WTC11 (cell line): ENCODE measurements around the gene PLLP. TPM values are rescaled to one million over a fixed set of nuclear protein-coding genes. Genes with fewer than 3 reads are reported as not detected.

Experiments used
- ATAC-seq: fragments of 200-7000 bp; cut with Tn5 transposase; 2 replicates; pipeline ENCODE4 v1.10.0; 2021; ENCODE audit warnings: mild to moderate bottlenecking, moderate library complexity
- CTCF ChIA-PET: fragments of 300-600 bp; sonication (Branson Sonifier 250); formaldehyde crosslinking; loops from one replicate; lab custom pipeline; 2021; ENCODE audit warnings: antibody characterized with exemption; lab: Charles Lee
- POLR2A ChIA-PET: fragments of 350-600 bp; sonication (Branson Sonifier 250); formaldehyde crosslinking; loops from one replicate; lab custom pipeline; 2021; ENCODE audit warnings: antibody characterized with exemption; lab: Charles Lee
- DNase-seq: peaks from one replicate; pipeline ENCODE4 v3.0.0; 2021; ENCODE audit warnings: low spot score
- H3K27ac Mint-ChIP-seq: 2 replicates; pipeline ENCODE4 v1.8.0; 2021; ENCODE audit warnings: mixed read lengths
- H3K27me3 Mint-ChIP-seq: 2 replicates; pipeline ENCODE4 v1.8.0; 2021; ENCODE audit warnings: low read depth, mild to moderate bottlenecking, moderate library complexity, mixed read lengths
- H3K36me3 Mint-ChIP-seq: 2 replicates; pipeline ENCODE4 v1.8.0; 2021; ENCODE audit warnings: mixed read lengths
- H3K4me1 Mint-ChIP-seq: 2 replicates; pipeline ENCODE4 v1.8.0; 2022; ENCODE audit warnings: mixed read lengths
- H3K4me3 Mint-ChIP-seq: 2 replicates; pipeline ENCODE4 v1.8.0; 2021; ENCODE audit warnings: mild to moderate bottlenecking, moderate library complexity, mixed read lengths
- H3K9me3 Mint-ChIP-seq: 2 replicates; pipeline ENCODE4 v1.8.0; 2021; ENCODE audit warnings: mixed read lengths
- ATF2 ChIP-seq: sonication (generic); formaldehyde crosslinking; IDR thresholded peaks from 2 replicates; pipeline ENCODE4 v1.8.1; 2022; ENCODE audit warnings: low read depth, missing genetic modification reagents, borderline replicate concordance
- ELF4 ChIP-seq: sonication (generic); formaldehyde crosslinking; IDR thresholded peaks from 2 replicates; pipeline ENCODE4 v1.8.1; 2022; ENCODE audit warnings: low read depth, mild to moderate bottlenecking, moderate library complexity, missing genetic modification reagents
- FOXK1 ChIP-seq: sonication (generic); formaldehyde crosslinking; IDR thresholded peaks from 2 replicates; pipeline ENCODE4 v1.8.0; 2022; ENCODE audit warnings: mild to moderate bottlenecking, moderate library complexity, missing genetic modification reagents
- GRHL2 ChIP-seq: fragments of 250-450 bp; sonication (Bioruptor Pico); IDR thresholded peaks from 2 replicates; pipeline ENCODE4 v1.8.0; 2022; ENCODE audit warnings: mild to moderate bottlenecking, moderate library complexity; ENCODE audit not compliant: insufficient replicate concordance, severe bottlenecking
- GTF2I ChIP-seq: fragments of 250-450 bp; sonication (Bioruptor Pico); conservative IDR thresholded peaks from 2 replicates; pipeline ENCODE4 v1.4.0; 2021; ENCODE audit warnings: mild to moderate bottlenecking
- MXD4 ChIP-seq: fragments of 250-450 bp; sonication (Bioruptor Pico); IDR thresholded peaks from 2 replicates; pipeline ENCODE4 v1.8.0; 2021; ENCODE audit warnings: mild to moderate bottlenecking, moderate library complexity, borderline replicate concordance
- NFE2L1 ChIP-seq: sonication (generic); formaldehyde crosslinking; IDR thresholded peaks from 2 replicates; pipeline ENCODE4 v1.8.1; 2023; ENCODE audit warnings: missing genetic modification reagents
- NFYB ChIP-seq: sonication (generic); formaldehyde crosslinking; conservative IDR thresholded peaks from 2 replicates; pipeline ENCODE4 v1.8.0; 2022; ENCODE audit warnings: low read depth, missing genetic modification reagents
- NR2C2 ChIP-seq: sonication (generic); formaldehyde crosslinking; IDR thresholded peaks from 2 replicates; pipeline ENCODE4 v1.8.0; 2022; ENCODE audit warnings: mild to moderate bottlenecking, missing genetic modification reagents
- NR3C1 ChIP-seq: sonication (generic); formaldehyde crosslinking; conservative IDR thresholded peaks from 2 replicates; pipeline ENCODE4 v1.8.1; 2023; ENCODE audit warnings: low read depth, mild to moderate bottlenecking, missing genetic modification reagents
- OVOL2 ChIP-seq: fragments of 250-450 bp; sonication (Bioruptor Pico); IDR thresholded peaks from 2 replicates; pipeline ENCODE4 v1.9.0; 2021; ENCODE audit warnings: mild to moderate bottlenecking, borderline replicate concordance
- RORB ChIP-seq: fragments of 250-450 bp; sonication (Bioruptor Pico); IDR thresholded peaks from 2 replicates; pipeline ENCODE4 v1.9.0; 2021; ENCODE audit warnings: mild to moderate bottlenecking
- SMAD3 ChIP-seq: sonication (generic); formaldehyde crosslinking; IDR thresholded peaks from 2 replicates; pipeline ENCODE4 v1.8.0; 2022; ENCODE audit warnings: missing genetic modification reagents, mild to moderate bottlenecking, borderline replicate concordance
- TP53 ChIP-seq: sonication (generic); formaldehyde crosslinking; IDR thresholded peaks from 2 replicates; pipeline ENCODE4 v1.8.1; 2023; ENCODE audit warnings: mild to moderate bottlenecking, missing genetic modification reagents
- ZBTB43 ChIP-seq: sonication (generic); formaldehyde crosslinking; IDR thresholded peaks from 2 replicates; pipeline ENCODE4 v1.8.1; 2023; ENCODE audit warnings: mild to moderate bottlenecking, missing genetic modification reagents
- ZNF263 ChIP-seq: sonication (generic); formaldehyde crosslinking; IDR thresholded peaks from 2 replicates; pipeline ENCODE4 v1.8.1; 2022; ENCODE audit warnings: low read depth, mild to moderate bottlenecking, moderate library complexity, missing genetic modification reagents
- total RNA-seq: library from RNA; stranded (reverse); gene quantifications from 3 replicates; pipeline ENCODE4 v1.2.3, GENCODE V29; 2021
- TF ChIP-seq, protein P1 (sequence below): fragments of 250-450 bp; sonication (Bioruptor Pico); IDR thresholded peaks from 2 replicates; pipeline ENCODE4 v1.9.0; 2021; ENCODE audit warnings: moderate library complexity, mild to moderate bottlenecking, inconsistent platforms, borderline replicate concordance
- TF ChIP-seq, protein P2 (sequence below): sonication (generic); formaldehyde crosslinking; IDR thresholded peaks from 2 replicates; pipeline ENCODE4 v1.8.1; 2022; ENCODE audit warnings: mild to moderate bottlenecking, moderate library complexity, missing genetic modification reagents
- TF ChIP-seq, protein P3 (sequence below): sonication (generic); formaldehyde crosslinking; IDR thresholded peaks from 2 replicates; pipeline ENCODE4 v1.8.0; 2022; ENCODE audit warnings: mild to moderate bottlenecking, missing genetic modification reagents
- TF ChIP-seq, protein P4 (sequence below): sonication (generic); formaldehyde crosslinking; IDR thresholded peaks from 2 replicates; pipeline ENCODE4 v1.8.1; 2023; ENCODE audit warnings: mild to moderate bottlenecking, missing genetic modification reagents, moderate library complexity
- TF ChIP-seq, protein P5 (sequence below): sonication (generic); formaldehyde crosslinking; IDR thresholded peaks from 2 replicates; pipeline ENCODE4 v1.8.0; 2022; ENCODE audit warnings: mild to moderate bottlenecking, missing genetic modification reagents
- TF ChIP-seq, protein P6 (sequence below): fragments of 250-450 bp; sonication (Bioruptor Pico); IDR thresholded peaks from 2 replicates; pipeline ENCODE4 v1.9.0; 2021; ENCODE audit warnings: mild to moderate bottlenecking

The PLLP gene
- total RNA-seq, 1 experiment from 2014 or later = 2.8 TPM

GRCh38 chr16:57224651-57225335, 59.7 kb downstream of the PLLP start (continued):
- no peak for TF ChIP-seq OVOL2 (CRISPR knock-in tag)
- TF ChIP-seq RORB (CRISPR knock-in tag) = no peak
- no peak for TF ChIP-seq FOXK1
- no peak for TF ChIP-seq NFE2L1
- TF ChIP-seq, protein P1, sequence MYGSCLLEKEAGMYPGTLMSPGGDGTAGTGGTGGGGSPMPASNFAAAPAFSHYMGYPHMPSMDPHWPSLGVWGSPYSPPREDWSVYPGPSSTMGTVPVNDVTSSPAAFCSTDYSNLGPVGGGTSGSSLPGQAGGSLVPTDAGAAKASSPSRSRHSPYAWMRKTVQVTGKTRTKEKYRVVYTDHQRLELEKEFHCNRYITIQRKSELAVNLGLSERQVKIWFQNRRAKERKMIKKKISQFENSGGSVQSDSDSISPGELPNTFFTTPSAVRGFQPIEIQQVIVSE (CRISPR knock-in tag) = no peak
- no peak for TF ChIP-seq ELF4
- no peak for TF ChIP-seq TP53 (CRISPR knock-in tag)

DNA sequence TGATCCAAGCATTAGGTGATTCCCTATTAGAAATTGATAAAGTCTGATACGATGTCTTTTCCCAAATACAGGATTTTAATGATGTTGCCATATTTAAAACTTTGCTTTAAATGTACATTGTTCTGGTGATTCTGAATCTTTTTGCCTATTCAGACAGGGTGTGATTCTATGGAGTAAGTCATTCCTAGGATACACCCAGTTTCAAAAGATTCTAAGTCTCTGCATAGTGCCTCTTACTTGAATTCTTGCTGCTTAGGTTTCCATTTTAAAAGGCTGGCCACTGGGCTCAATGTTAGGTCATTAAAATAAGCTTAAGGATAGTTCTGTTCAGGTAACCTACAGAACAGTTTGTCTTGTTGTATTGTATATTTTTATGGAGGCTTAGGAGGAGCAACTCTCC, 61.4 kb downstream of the PLLP start:
- DNase-seq = no peak
- ChIA-PET CTCF (no interaction called here), POLR2A (no interaction called here)
- no peaks in the 10 kb centered on the region for H3K9me3 Mint-ChIP-seq
- H3K27me3 Mint-ChIP-seq = no peaks in the 10 kb centered on the region
- TF ChIP-seq ATF2 (CRISPR knock-in tag) = no peak
- TF ChIP-seq NFYB (CRISPR knock-in tag) = no peak
- TF ChIP-seq, protein P2, sequence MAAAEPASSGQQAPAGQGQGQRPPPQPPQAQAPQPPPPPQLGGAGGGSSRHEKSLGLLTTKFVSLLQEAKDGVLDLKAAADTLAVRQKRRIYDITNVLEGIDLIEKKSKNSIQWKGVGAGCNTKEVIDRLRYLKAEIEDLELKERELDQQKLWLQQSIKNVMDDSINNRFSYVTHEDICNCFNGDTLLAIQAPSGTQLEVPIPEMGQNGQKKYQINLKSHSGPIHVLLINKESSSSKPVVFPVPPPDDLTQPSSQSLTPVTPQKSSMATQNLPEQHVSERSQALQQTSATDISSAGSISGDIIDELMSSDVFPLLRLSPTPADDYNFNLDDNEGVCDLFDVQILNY = no peak
- no peak for TF ChIP-seq NR3C1
- no peak for TF ChIP-seq ZBTB43 (CRISPR knock-in tag)
- TF ChIP-seq, protein P3, sequence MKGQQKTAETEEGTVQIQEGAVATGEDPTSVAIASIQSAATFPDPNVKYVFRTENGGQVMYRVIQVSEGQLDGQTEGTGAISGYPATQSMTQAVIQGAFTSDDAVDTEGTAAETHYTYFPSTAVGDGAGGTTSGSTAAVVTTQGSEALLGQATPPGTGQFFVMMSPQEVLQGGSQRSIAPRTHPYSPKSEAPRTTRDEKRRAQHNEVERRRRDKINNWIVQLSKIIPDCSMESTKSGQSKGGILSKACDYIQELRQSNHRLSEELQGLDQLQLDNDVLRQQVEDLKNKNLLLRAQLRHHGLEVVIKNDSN (CRISPR knock-in tag) = no peak
- TF ChIP-seq, protein P4, sequence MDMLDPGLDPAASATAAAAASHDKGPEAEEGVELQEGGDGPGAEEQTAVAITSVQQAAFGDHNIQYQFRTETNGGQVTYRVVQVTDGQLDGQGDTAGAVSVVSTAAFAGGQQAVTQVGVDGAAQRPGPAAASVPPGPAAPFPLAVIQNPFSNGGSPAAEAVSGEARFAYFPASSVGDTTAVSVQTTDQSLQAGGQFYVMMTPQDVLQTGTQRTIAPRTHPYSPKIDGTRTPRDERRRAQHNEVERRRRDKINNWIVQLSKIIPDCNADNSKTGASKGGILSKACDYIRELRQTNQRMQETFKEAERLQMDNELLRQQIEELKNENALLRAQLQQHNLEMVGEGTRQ = no peak
- TF ChIP-seq, protein P5, sequence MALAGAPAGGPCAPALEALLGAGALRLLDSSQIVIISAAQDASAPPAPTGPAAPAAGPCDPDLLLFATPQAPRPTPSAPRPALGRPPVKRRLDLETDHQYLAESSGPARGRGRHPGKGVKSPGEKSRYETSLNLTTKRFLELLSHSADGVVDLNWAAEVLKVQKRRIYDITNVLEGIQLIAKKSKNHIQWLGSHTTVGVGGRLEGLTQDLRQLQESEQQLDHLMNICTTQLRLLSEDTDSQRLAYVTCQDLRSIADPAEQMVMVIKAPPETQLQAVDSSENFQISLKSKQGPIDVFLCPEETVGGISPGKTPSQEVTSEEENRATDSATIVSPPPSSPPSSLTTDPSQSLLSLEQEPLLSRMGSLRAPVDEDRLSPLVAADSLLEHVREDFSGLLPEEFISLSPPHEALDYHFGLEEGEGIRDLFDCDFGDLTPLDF (CRISPR knock-in tag) = no peak
- TF ChIP-seq RORB (CRISPR knock-in tag) = no peak
- no peak for TF ChIP-seq GRHL2 (CRISPR knock-in tag)
- no peak for TF ChIP-seq GTF2I (CRISPR knock-in tag)
- TF ChIP-seq MXD4 (CRISPR knock-in tag) = no peak
- TF ChIP-seq, protein P6, sequence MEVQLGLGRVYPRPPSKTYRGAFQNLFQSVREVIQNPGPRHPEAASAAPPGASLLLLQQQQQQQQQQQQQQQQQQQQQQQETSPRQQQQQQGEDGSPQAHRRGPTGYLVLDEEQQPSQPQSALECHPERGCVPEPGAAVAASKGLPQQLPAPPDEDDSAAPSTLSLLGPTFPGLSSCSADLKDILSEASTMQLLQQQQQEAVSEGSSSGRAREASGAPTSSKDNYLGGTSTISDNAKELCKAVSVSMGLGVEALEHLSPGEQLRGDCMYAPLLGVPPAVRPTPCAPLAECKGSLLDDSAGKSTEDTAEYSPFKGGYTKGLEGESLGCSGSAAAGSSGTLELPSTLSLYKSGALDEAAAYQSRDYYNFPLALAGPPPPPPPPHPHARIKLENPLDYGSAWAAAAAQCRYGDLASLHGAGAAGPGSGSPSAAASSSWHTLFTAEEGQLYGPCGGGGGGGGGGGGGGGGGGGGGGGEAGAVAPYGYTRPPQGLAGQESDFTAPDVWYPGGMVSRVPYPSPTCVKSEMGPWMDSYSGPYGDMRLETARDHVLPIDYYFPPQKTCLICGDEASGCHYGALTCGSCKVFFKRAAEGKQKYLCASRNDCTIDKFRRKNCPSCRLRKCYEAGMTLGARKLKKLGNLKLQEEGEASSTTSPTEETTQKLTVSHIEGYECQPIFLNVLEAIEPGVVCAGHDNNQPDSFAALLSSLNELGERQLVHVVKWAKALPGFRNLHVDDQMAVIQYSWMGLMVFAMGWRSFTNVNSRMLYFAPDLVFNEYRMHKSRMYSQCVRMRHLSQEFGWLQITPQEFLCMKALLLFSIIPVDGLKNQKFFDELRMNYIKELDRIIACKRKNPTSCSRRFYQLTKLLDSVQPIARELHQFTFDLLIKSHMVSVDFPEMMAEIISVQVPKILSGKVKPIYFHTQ (CRISPR knock-in tag) = no peak
- TF ChIP-seq NR2C2 (CRISPR knock-in tag) = no peak
- TF ChIP-seq, protein P1 (CRISPR knock-in tag) = no peak
- TF ChIP-seq SMAD3 (CRISPR knock-in tag) = no peak
- TF ChIP-seq ZNF263 = no peak
- no peak overlapping the region for H3K27ac Mint-ChIP-seq
- ATAC-seq = no peak
- peaks cover 62% of the 10 kb centered on the region for H3K36me3 Mint-ChIP-seq
- H3K4me1 Mint-ChIP-seq = no peaks in the 10 kb centered on the region
- H3K4me3 Mint-ChIP-seq = no peak overlapping the region
